ENCODE measurements around the gene FANCE. TPM values are rescaled to one million over a fixed set of nuclear protein-coding genes. Genes with fewer than 3 reads are reported as not detected.

The FANCE gene
- total RNA-seq, 1 donor from 2014 or later: 22.3 TPM

DNA sequence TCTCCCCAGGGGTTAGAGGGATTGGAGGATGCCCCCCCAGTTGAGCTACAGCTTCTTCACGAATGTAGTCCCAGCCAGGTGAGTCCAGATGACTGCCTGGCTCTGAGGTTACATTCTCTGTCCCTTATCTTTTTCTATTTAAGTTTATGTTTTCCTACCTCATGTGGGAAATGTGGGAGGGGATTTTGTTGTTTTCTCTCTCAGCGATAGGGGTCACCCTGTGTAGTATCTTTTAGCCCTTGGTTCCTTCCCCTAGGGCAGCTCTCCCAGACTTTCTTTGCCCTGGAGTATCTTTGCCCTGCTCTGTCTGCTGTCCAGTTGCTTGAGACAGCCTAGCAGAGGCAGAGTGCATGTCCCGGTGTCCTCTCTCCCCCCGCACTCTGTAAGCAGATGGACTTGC is 5.8 kb downstream of the FANCE start:
- H3K27ac Mint-ChIP-seq: no peak overlapping the region
- H3K4me1 Mint-ChIP-seq (ENCODE audit: low read depth): peaks cover 29% of the 10 kb centered on the region
- no peaks in the 10 kb centered on the region for H3K27me3 Mint-ChIP-seq (ENCODE audit: insufficient read depth)
- H3K36me3 Mint-ChIP-seq (ENCODE audit: low read depth): peaks cover 25% of the 10 kb centered on the region
- intact Hi-C loops (cut with micrococcal nuclease): no loop called here
- H3K4me3 Mint-ChIP-seq: no peak overlapping the region
- H3K9me3 Mint-ChIP-seq: no peaks in the 10 kb centered on the region
- no peak for DNase-seq (ENCODE audit: low spot score)

DNA sequence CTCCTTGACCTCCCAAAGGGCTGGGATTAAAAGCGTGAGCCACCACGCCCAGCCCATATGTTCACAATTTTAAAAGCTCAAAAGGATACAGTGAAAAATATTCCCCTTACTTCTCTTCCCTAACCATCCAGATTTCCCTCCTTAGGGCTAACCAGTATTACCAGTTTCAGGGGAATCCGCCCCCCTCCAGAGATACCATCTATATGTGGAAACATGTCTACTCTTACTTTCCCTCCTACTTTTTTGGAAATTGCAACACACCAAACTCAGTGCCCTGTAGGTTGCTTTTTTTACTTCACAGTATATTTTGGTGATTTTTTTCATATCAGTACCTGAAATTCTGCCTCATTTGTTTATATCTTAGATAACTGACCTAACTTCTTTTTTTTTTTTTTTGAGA is 9.1 kb downstream of the FANCE start:
- H3K27me3 Mint-ChIP-seq (ENCODE audit: insufficient read depth): no peaks in the 10 kb centered on the region
- peaks cover 25% of the 10 kb centered on the region for H3K36me3 Mint-ChIP-seq (ENCODE audit: low read depth)
- H3K4me3 Mint-ChIP-seq: no peak overlapping the region
- no peak for DNase-seq (ENCODE audit: low spot score)
- intact Hi-C loops (cut with micrococcal nuclease): no loop called here
- no peaks in the 10 kb centered on the region for H3K4me1 Mint-ChIP-seq (ENCODE audit: low read depth)
- no peaks in the 10 kb centered on the region for H3K9me3 Mint-ChIP-seq
- no peak overlapping the region for H3K27ac Mint-ChIP-seq

DNA sequence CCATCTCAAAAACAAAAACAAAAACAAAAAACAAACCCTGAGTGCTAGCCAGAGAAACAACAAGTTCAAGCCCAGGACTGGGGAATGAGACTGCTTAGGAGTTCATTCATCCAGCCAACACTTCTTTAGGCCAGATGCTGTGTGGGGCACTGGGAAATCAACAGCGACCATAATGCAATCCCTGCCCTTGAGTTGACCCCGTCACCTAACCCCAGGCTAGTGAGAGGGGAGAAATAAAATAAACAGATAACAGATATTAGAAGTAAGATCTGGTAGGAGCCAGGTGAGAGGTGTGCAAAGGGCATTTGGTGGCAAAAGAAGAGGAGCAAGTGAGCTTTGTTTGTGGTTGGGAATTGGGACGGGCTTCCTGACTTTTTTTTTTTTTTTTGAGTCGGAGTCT is 11.2 kb downstream of the FANCE start:
- H3K4me3 Mint-ChIP-seq: no peak overlapping the region
- no peak overlapping the region for H3K27ac Mint-ChIP-seq
- intact Hi-C loops (cut with micrococcal nuclease): no loop called here
- DNase-seq (ENCODE audit: low spot score): no peak
- no peaks in the 10 kb centered on the region for H3K27me3 Mint-ChIP-seq (ENCODE audit: insufficient read depth)
- peaks cover 23% of the 10 kb centered on the region for H3K36me3 Mint-ChIP-seq (ENCODE audit: low read depth)
- peaks cover 9% of the 10 kb centered on the region for H3K4me1 Mint-ChIP-seq (ENCODE audit: low read depth)
- H3K9me3 Mint-ChIP-seq: no peaks in the 10 kb centered on the region

DNA sequence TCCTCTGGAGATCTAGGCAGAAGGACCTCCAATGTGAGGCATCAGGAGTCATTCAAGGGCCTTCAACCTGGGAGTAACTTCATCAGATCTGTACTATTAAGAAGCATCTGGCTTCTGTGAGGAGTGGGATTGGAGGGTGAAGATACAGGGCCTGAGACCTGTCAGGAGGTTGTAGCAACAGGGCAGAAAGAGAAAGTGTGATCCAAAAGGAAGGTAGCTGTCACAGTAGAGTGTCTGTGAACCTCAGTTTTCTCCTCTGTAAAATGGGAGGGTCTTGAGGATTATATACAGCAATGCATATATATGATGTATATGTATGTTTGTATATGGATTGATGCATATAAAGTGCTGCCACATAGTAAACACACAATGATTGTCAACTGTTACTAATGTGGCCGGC is 13.5 kb downstream of the FANCE start:
- Mint-ChIP-seq H3K4me3 (no peak overlapping the region), H3K36me3 (ENCODE audit: low read depth) (peaks cover 39% of the 10 kb centered on the region), H3K27ac (no peak overlapping the region), H3K9me3 (no peaks in the 10 kb centered on the region), H3K27me3 (ENCODE audit: insufficient read depth) (no peaks in the 10 kb centered on the region), H3K4me1 (ENCODE audit: low read depth) (peaks cover 24% of the 10 kb centered on the region)
- intact Hi-C loops (cut with micrococcal nuclease): no loop called here
- no peak for DNase-seq (ENCODE audit: low spot score)

DNA sequence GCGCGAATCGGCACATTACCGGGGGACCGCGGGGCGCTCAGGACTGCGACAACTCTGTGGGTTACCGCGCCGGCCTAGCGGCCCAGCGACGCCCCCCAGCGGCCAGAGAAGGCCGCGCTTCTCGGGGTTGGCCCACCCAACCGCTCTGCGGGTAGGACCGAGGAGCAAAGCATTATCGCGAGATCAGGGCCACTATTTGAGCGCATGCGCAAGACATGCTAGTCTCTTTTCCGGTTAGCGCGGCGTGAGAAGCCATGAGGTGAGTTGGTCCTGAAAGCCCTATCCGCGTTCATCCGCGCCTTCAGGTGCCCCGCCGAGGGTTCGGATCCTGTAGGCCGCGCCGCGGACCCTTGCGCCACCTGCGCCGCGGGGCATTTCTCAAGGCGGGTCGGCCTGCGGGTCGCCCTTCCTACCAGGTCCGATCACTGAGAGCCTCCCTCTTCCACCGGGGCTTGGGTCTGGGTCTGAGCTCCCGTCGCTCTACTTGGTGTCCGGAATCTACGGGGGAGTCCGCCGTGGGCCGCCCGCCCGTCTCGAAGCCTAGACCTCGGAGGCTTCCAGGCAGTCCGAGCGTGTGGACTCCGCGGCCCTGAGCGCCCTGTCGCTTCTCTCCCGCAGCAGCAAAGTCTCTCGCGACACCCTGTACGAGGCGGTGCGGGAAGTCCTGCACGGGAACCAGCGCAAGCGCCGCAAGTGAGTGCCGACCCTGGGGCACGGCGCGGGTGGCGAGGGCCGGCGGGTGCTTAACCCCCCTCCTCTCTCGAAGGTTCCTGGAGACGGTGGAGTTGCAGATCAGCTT is 16.2 kb downstream of the FANCE start, which contains the start of gene RPL10A:
Gene RPL10A (plus strand): TSS at position 221 of the 799 bp plus-strand sequence. CDS start 34 bp downstream, at position 255.
- H3K9me3 Mint-ChIP-seq: no peaks in the 10 kb centered on the region
- H3K27ac Mint-ChIP-seq: peak within 1 kb of the TSS; percentile 98
- H3K27me3 Mint-ChIP-seq (ENCODE audit: insufficient read depth): no peaks in the 10 kb centered on the region
- DNase-seq (ENCODE audit: low spot score): peak; percentile 93
- H3K4me1 Mint-ChIP-seq (ENCODE audit: low read depth): peaks cover 36% of the 10 kb centered on the region
- H3K4me3 Mint-ChIP-seq: peak within 1 kb of the TSS; percentile 97
- H3K36me3 Mint-ChIP-seq (ENCODE audit: low read depth): peaks cover 49% of the 10 kb centered on the region
- intact Hi-C loops (cut with micrococcal nuclease): loop anchor here (1.0 to 2.0 kb wide), 7 partner anchors 16 to 209 kb away; partner anchors contain the start of genes DEF6, FANCE, PPARD and TEAD3

DNA sequence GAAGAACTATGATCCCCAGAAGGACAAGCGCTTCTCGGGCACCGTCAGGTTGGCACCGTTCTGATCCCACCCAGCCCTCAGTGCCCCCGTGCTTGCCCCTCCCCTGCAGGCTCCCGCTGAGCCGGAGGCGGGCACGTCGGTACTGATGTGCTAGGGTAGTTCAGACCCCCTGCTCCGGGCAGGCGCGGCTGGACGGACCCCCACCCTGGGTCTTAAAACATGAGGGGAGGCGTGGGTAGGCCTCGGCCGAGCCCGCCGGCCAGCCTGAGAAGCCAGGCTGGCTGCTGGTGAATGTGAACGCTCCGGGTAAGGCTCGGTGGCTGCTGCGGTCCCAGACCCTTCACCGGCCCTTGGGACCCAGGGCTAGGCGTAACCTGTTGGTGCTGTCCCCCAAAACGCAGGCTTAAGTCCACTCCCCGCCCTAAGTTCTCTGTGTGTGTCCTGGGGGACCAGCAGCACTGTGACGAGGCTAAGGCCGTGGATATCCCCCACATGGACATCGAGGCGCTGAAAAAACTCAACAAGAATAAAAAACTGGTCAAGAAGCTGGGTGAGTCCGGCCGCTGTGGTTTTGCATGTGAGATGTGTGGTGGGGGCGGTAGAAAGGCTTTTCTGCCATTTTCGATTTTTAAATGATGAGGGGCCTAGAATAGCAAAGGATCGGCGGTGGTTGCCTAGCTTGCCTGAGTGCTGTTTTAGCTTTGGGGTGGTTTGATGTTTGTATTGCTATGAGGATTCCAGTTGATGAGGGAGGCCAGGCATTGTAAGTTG is 17.0 kb downstream of the FANCE start:
- H3K27me3 Mint-ChIP-seq (ENCODE audit: insufficient read depth): no peaks in the 10 kb centered on the region
- intact Hi-C loops (cut with micrococcal nuclease): loop anchor here (1.0 to 2.0 kb wide), 7 partner anchors 17 to 210 kb away; partner anchors contain the start of genes DEF6, FANCE, PPARD and TEAD3
- peaks cover 45% of the 10 kb centered on the region for H3K36me3 Mint-ChIP-seq (ENCODE audit: low read depth)
- H3K4me1 Mint-ChIP-seq (ENCODE audit: low read depth): peaks cover 36% of the 10 kb centered on the region
- peak overlapping the region; percentile 97 for H3K4me3 Mint-ChIP-seq
- DNase-seq (ENCODE audit: low spot score): no peak
- peak overlapping the region; percentile 98 for H3K27ac Mint-ChIP-seq
- no peaks in the 10 kb centered on the region for H3K9me3 Mint-ChIP-seq

DNA sequence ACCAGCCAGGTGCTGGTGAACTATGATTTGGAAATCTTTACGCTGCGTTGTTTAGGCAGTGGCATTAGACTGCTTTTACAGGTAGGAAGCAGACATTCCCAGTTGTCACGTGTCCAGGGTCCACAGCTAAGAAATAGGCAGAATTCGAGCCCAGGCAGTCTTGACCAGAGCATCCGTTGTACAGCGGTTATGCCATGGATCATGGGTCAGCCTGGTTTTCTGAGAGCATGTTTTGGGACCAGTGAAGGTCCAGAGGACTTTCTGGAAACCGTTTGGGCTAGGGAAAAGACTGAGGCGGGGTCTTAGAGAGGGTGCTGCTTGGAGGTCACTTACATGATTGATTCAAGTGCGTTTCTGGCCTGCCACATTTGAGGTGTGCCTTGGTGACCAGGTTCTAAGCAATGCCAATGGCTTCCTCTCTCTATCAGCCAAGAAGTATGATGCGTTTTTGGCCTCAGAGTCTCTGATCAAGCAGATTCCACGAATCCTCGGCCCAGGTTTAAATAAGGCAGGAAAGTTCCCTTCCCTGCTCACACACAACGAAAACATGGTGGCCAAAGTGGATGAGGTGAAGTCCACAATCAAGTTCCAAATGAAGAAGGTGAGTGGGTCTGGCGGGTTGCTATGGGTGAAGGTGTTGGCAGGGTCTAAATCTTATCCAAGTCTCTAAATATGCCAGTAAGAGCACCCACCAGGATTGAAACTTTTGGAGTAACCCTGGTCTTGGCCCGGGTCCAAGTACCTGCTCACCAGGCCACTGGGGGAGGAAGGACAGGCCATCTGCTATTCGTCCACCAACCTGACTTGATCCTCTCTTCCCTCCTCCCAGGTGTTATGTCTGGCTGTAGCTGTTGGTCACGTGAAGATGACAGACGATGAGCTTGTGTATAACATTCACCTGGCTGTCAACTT is 17.9 kb downstream of the FANCE start:
- DNase-seq (ENCODE audit: low spot score): no peak
- Mint-ChIP-seq H3K9me3 (no peaks in the 10 kb centered on the region), H3K27me3 (ENCODE audit: insufficient read depth) (no peaks in the 10 kb centered on the region), H3K36me3 (ENCODE audit: low read depth) (peaks cover 45% of the 10 kb centered on the region), H3K4me3 (peak overlapping the region; percentile 97), H3K27ac (peak overlapping the region; percentile 98), H3K4me1 (ENCODE audit: low read depth) (peaks cover 36% of the 10 kb centered on the region)
- intact Hi-C loops (cut with micrococcal nuclease): loop anchor here (2.0 kb wide), 1 partner anchor 83 kb away; no protein-coding TSS in a partner anchor

DNA sequence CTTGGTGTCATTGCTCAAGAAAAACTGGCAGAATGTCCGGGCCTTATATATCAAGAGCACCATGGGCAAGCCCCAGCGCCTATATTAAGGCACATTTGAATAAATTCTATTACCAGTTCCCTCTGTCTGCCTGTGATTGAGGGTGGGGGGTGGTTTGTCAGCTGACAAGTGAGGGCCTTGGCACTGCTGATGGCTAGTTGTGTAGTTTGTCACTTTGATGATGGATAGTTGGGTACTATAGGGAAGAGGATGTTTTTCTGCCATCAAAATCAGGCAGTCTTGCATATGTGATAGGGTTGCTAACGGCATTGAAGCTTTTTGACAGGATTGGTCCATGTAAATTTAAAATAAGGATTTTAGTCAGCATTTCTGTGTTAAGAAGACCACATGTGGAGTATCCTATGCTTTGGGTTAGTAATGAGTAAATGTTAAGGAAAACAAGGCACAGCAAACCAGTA is 18.6 kb downstream of the FANCE start:
- H3K4me3 Mint-ChIP-seq: peak overlapping the region; percentile 97
- intact Hi-C loops (cut with micrococcal nuclease): no loop called here
- peaks cover 41% of the 10 kb centered on the region for H3K36me3 Mint-ChIP-seq (ENCODE audit: low read depth)

DNA sequence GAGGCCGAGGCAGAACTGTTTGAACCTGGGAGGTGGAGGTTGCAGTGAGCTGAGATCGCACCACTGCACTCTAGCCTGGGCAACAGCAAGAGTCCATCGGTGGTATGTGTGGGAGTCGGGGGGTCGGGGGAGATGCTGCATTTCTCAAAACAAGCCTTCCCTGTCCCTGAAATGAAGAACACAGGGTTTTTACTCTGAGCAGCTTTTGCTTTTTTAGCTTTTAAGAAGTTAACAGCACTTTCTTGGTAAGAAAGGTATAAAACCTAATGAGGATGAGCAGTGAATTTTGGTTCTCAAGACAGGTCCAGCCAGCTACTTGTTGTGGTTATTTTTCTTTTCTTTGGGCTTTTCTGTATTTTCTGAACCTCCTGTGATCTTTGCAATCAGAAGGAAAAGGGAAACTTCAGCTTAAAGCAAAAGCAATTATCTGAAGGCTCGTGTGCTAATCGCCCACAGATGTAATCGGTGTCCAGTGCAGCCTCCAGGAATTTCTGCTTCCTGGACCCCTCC is 19.8 kb downstream of the FANCE start:
- no peak overlapping the region for H3K27ac Mint-ChIP-seq
- no peaks in the 10 kb centered on the region for H3K9me3 Mint-ChIP-seq
- H3K36me3 Mint-ChIP-seq (ENCODE audit: low read depth): peaks cover 41% of the 10 kb centered on the region
- H3K4me1 Mint-ChIP-seq (ENCODE audit: low read depth): peaks cover 39% of the 10 kb centered on the region
- DNase-seq (ENCODE audit: low spot score): no peak
- intact Hi-C loops (cut with micrococcal nuclease): no loop called here
- no peaks in the 10 kb centered on the region for H3K27me3 Mint-ChIP-seq (ENCODE audit: insufficient read depth)
- peak overlapping the region; percentile 97 for H3K4me3 Mint-ChIP-seq

More for the DNA sequence above, 18.6 kb downstream of the FANCE start:
- Mint-ChIP-seq H3K4me1 (ENCODE audit: low read depth) (peaks cover 39% of the 10 kb centered on the region), H3K9me3 (no peaks in the 10 kb centered on the region), H3K27me3 (ENCODE audit: insufficient read depth) (no peaks in the 10 kb centered on the region), H3K27ac (peak overlapping the region; percentile 98)
- no peak for DNase-seq (ENCODE audit: low spot score)

DNA sequence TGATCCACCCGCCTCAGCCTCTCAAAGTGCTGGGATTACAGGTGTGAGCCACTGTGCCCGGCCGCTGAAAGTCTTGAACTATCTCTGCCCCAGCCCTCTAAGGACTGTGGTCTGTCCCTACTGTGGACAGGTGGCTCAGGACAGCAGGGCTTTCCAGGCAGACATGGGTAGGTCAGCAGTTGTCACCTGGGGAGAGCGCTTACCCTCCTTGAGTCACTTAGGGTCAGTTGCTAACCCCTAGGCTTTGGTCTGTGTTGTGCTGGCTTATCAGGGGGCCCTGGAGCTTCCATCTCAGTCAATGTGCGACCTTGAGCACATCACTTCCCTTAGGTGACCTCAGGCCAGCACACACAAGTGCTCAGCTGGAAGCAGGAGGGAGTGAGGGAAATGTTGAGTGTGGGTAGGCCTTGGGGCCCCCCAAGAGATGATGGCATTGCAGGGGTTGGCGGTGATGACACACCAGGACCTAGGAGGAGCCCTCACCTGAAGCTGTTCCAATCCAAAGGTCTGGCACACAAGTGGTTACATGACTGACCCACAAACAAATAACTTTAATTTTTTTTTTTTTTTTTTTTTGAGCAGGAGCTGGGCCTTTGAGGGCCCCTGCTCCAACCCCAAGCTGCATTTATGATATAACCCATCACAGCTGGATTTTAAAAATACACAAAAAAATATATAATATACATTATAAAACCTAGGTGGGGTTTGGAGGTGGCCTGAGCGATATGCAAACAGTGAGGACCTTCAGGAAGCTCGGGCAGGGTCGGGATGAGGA is 21.1 kb downstream of the FANCE start:
- H3K4me1 Mint-ChIP-seq (ENCODE audit: low read depth): peaks cover 30% of the 10 kb centered on the region
- H3K36me3 Mint-ChIP-seq (ENCODE audit: low read depth): peaks cover 39% of the 10 kb centered on the region
- no peaks in the 10 kb centered on the region for H3K27me3 Mint-ChIP-seq (ENCODE audit: insufficient read depth)
- intact Hi-C loops (cut with micrococcal nuclease): no loop called here
- no peak for DNase-seq (ENCODE audit: low spot score)
- no peak overlapping the region for H3K4me3 Mint-ChIP-seq
- H3K27ac Mint-ChIP-seq: peak overlapping the region; percentile 23
- no peaks in the 10 kb centered on the region for H3K9me3 Mint-ChIP-seq

DNA sequence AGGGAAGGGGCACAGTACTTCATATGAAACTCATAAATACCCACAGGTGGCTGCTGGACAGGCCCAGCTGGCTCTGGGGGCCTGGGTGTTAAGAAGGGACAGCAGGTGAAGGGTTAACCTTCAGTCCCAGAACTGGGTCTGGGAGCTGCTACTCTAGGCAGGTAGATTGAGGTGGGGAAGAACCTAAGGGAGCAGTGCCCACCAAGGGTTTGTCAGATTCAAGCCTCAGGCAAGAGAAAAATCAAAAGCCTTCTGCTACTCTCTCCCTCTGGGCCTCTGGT is 21.7 kb downstream of the FANCE start:
- intact Hi-C loops (cut with micrococcal nuclease): no loop called here
- Mint-ChIP-seq H3K36me3 (ENCODE audit: low read depth) (peaks cover 36% of the 10 kb centered on the region), H3K27ac (no peak overlapping the region)

More for the DNA sequence above, 21.7 kb downstream of the FANCE start:
- Mint-ChIP-seq H3K9me3 (no peaks in the 10 kb centered on the region), H3K4me1 (ENCODE audit: low read depth) (peaks cover 30% of the 10 kb centered on the region), H3K27me3 (ENCODE audit: insufficient read depth) (no peaks in the 10 kb centered on the region), H3K4me3 (no peak overlapping the region)
- no peak for DNase-seq (ENCODE audit: low spot score)

Data from activated T-helper 1 cell treated with anti-CD3 and anti-CD28 coated beads, Interleukin-12 subunit alpha, Interleukin-12 subunit beta, Interleukin-2, Interleukin-4 antibody, amounts not matched to agents 30 ng/mL and 10 ng/mL and 1 ng/mL, durations not matched to agents 14 hours and 24 hours and 36 hours (primary cell).